Measurements from ENCODE around the gene PRKAR1B. TPM values are rescaled to one million over a fixed set of nuclear protein-coding genes. Genes with fewer than 3 reads are reported as not detected.

PRKAR1B gene
- total and polyA plus RNA-seq, 2 donors = 12.3 to 13.7 TPM

GRCh38 chr7:542713-543500 lies 184.2 kb downstream of the PRKAR1B start:
- DNase-seq (ENCODE audit: extremely low spot score) = no peak
- H3K36me3 ChIP-seq (ENCODE audit: insufficient read depth) = no peaks in the 10 kb centered on the region
- H3K4me3 ChIP-seq (ENCODE audit: low read depth, low read length) = no peak overlapping the region
- no peak overlapping the region for H3K27ac ChIP-seq (ENCODE audit: low read depth)
- H3K4me1 ChIP-seq (ENCODE audit: insufficient read depth) = no peaks in the 10 kb centered on the region
- WGBS = 44% methylated on average over 27 of the region's 27 CpGs

- Histone ChIP-seq H3K4me1 (ENCODE audit: insufficient read depth) (no peaks in the 10 kb centered on the region), H3K4me3 (ENCODE audit: low read depth, low read length) (no peak overlapping the region), H3K36me3 (ENCODE audit: insufficient read depth) (no peaks in the 10 kb centered on the region), H3K27ac (ENCODE audit: low read depth) (no peak overlapping the region)
- 89% methylated on average over 28 of the region's 28 CpGs for WGBS
- DNase-seq (ENCODE audit: extremely low spot score) = no peak
Measured at GRCh38 chr7:542131-542712, 184.9 kb downstream of the PRKAR1B start.

GRCh38 chr7:541661-542060 lies 185.4 kb downstream of the PRKAR1B start:
- Histone ChIP-seq H3K36me3 (ENCODE audit: insufficient read depth) (no peaks in the 10 kb centered on the region), H3K4me3 (ENCODE audit: low read depth, low read length) (no peak overlapping the region), H3K27ac (ENCODE audit: low read depth) (no peak overlapping the region), H3K4me1 (ENCODE audit: insufficient read depth) (no peaks in the 10 kb centered on the region)
- WGBS = 94% methylated on average over 17 of the region's 17 CpGs
- DNase-seq (ENCODE audit: extremely low spot score) = no peak

DNA sequence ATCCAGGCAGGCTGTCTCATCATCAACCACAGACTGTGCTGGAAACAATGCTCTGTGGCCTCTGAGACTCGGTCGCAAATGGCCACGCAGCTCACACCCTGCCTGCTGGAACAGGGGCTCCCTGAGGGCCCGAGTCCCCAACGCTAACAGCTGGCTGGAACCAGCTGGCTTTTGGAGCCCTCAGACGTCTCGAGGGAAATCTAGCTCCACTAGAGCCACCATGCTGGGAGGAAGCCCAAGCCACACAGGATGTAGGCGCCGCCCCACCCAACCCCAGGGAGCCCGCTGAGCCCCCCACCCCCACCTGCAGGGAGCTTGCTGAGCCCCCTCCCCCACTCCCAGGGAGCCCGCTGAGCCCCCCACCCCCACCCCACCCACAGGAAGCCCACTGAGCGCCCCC lies 186.1 kb downstream of the PRKAR1B start:
- H3K4me1 ChIP-seq (ENCODE audit: insufficient read depth) = no peaks in the 10 kb centered on the region
- no peak overlapping the region for H3K4me3 ChIP-seq (ENCODE audit: low read depth, low read length)
- no peak for DNase-seq (ENCODE audit: extremely low spot score)
- 91% methylated on average over 12 of the region's 12 CpGs for WGBS
- no peak overlapping the region for H3K27ac ChIP-seq (ENCODE audit: low read depth)
- no peaks in the 10 kb centered on the region for H3K36me3 ChIP-seq (ENCODE audit: insufficient read depth)

GRCh38 chr7:540579-540978 lies 186.5 kb downstream of the PRKAR1B start:
- Histone ChIP-seq H3K4me3 (ENCODE audit: low read depth, low read length) (no peak overlapping the region), H3K36me3 (ENCODE audit: insufficient read depth) (no peaks in the 10 kb centered on the region), H3K27ac (ENCODE audit: low read depth) (no peak overlapping the region), H3K4me1 (ENCODE audit: insufficient read depth) (no peaks in the 10 kb centered on the region)
- WGBS = 97% methylated on average over 14 of the region's 14 CpGs
- DNase-seq (ENCODE audit: extremely low spot score) = no peak

GRCh38 chr7:539731-540411 lies 187.2 kb downstream of the PRKAR1B start:
- no peak for DNase-seq (ENCODE audit: extremely low spot score)
- Histone ChIP-seq H3K27ac (ENCODE audit: low read depth) (no peak overlapping the region), H3K4me1 (ENCODE audit: insufficient read depth) (no peaks in the 10 kb centered on the region), H3K36me3 (ENCODE audit: insufficient read depth) (no peaks in the 10 kb centered on the region), H3K4me3 (ENCODE audit: low read depth, low read length) (no peak overlapping the region)
- WGBS = 61% methylated on average over 17 of the region's 17 CpGs

DNA sequence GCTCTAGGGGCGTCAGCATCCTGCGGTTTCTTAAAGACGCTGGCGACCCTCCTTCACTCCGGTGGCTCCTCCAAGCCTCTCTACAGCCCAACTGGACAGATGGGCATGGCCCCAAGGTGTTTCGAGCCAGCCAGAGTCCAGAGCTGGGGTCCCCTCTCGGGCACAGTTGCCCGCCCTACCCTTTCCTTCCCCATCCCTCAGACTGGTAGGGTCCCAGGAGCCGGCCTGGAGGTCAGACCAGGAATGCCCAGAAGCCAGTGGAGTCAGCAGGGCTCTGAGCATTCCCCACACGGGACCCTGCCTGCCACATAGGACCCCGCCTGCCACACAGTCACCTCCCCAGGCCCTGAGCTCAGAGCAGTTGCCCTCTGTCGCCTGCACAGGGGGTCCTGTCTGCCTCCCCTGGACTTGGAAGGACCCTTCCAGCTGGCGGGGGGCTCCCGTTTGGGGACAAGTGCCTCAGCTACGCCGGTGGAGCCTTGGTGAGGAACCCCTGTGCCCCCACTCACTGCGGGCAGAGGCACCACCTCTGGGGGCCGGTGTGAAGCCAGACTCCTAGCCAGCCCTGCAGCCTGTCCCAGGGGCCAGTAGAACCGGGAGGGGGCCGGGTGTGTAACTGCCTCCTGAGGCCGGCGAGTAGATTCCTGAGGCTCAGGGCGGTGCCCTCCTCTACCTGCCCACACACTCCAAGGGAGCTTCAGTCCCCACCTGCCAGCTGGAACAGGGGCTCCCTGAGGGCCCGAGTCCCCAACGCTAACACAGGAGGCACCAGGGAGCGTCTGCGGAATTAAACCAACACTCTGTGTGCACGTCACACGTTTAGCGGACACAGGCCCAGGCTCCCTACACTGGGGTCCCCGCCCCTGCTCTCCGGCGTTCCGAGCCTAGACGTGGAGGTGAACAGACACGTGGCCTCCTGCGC lies 188.1 kb downstream of the PRKAR1B start:
- H3K4me1 ChIP-seq (ENCODE audit: insufficient read depth) = no peaks in the 10 kb centered on the region
- WGBS = 78% methylated on average over 37 of the region's 37 CpGs
- H3K36me3 ChIP-seq (ENCODE audit: insufficient read depth) = no peaks in the 10 kb centered on the region
- H3K27ac ChIP-seq (ENCODE audit: low read depth) = no peak overlapping the region
- no peak for DNase-seq (ENCODE audit: extremely low spot score)
- no peak overlapping the region for H3K4me3 ChIP-seq (ENCODE audit: low read depth, low read length)

DNA sequence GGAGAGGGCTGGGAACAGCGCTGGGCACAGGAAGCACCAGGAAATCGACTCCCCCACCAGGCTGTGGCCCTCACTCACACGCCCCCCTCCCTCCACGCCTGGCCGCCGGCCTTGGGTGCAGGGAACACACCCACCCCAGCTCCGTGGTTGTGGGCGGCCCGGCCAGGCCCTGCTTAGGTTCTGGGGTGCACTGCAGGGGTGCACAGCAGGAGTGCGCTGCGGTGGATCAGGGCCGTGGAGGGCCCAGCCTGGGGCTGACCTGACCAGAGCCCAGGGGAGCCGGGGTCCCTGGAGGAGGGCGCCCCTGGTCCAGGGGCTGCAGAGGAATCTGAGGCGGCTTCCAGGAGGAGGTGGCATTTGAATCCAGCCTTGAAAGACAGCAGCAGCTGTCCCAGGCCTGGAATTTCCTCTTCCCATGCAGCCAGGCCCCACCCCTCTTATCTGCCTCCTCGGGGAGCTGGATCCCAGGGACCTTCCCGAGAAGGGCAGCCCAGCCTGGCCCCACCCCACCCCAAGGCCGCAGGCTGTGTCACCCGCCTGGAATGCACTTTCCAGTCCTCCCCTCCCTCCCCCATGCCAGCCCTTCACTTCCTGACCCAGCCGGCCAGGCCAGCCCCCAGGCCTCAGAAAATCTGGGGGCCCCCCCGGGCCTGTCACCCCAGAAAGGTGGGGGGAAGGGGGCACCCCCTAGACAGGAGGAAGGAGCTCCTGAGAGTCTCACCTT lies 189.0 kb downstream of the PRKAR1B start:
- Histone ChIP-seq H3K36me3 (ENCODE audit: insufficient read depth) (no peaks in the 10 kb centered on the region), H3K4me1 (ENCODE audit: insufficient read depth) (no peaks in the 10 kb centered on the region), H3K4me3 (ENCODE audit: low read depth, low read length) (no peak overlapping the region), H3K27ac (ENCODE audit: low read depth) (no peak overlapping the region)
- no peak for DNase-seq (ENCODE audit: extremely low spot score)
- 44% methylated on average over 21 of the region's 21 CpGs for WGBS

- 88% methylated on average over 12 of the region's 12 CpGs for WGBS
- no peak overlapping the region for H3K27ac ChIP-seq (ENCODE audit: low read depth)
- no peak overlapping the region for H3K4me3 ChIP-seq (ENCODE audit: low read depth, low read length)
- no peaks in the 10 kb centered on the region for H3K4me1 ChIP-seq (ENCODE audit: insufficient read depth)
- DNase-seq (ENCODE audit: extremely low spot score) = no peak
- no peaks in the 10 kb centered on the region for H3K36me3 ChIP-seq (ENCODE audit: insufficient read depth)
Measured at GRCh38 chr7:536231-536630, 190.8 kb downstream of the PRKAR1B start.

DNA sequence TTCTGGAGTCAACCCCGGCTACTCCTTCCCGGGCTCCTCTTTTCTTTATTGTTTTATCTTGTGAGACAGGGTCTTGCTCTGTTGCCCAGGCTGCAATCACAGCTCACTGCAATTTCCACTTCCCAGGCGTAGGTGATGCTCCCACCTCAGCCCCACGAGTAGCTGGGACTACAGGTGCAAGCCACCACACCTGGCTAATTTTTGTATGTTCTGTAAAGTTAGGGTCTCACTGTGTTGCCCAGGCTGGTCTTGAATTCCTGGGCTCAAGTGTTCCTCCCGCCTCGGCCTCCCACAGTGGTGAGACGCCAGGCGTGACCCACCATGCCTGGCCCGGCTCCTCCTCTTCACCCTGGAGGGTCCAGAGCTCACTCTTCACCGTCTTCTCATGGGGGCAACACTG lies 192.1 kb downstream of the PRKAR1B start:
- H3K4me1 ChIP-seq (ENCODE audit: insufficient read depth) = no peaks in the 10 kb centered on the region
- no peak for DNase-seq (ENCODE audit: extremely low spot score)
- no peaks in the 10 kb centered on the region for H3K36me3 ChIP-seq (ENCODE audit: insufficient read depth)
- no peak overlapping the region for H3K27ac ChIP-seq (ENCODE audit: low read depth)
- H3K4me3 ChIP-seq (ENCODE audit: low read depth, low read length) = no peak overlapping the region
- 92% methylated on average over 10 of the region's 10 CpGs for WGBS

- no peaks in the 10 kb centered on the region for H3K36me3 ChIP-seq (ENCODE audit: insufficient read depth)
- WGBS = 95% methylated on average over 8 of the region's 8 CpGs
- no peaks in the 10 kb centered on the region for H3K4me1 ChIP-seq (ENCODE audit: insufficient read depth)
- H3K4me3 ChIP-seq (ENCODE audit: low read depth, low read length) = no peak overlapping the region
- DNase-seq (ENCODE audit: extremely low spot score) = no peak
- no peak overlapping the region for H3K27ac ChIP-seq (ENCODE audit: low read depth)
Measured at GRCh38 chr7:534075-534474, 193.0 kb downstream of the PRKAR1B start.

- no peak for DNase-seq (ENCODE audit: extremely low spot score)
- Histone ChIP-seq H3K4me1 (ENCODE audit: insufficient read depth) (no peaks in the 10 kb centered on the region), H3K4me3 (ENCODE audit: low read depth, low read length) (no peak overlapping the region), H3K27ac (ENCODE audit: low read depth) (no peak overlapping the region), H3K36me3 (ENCODE audit: insufficient read depth) (no peaks in the 10 kb centered on the region)
- WGBS = 75% methylated on average over 17 of the region's 17 CpGs
Measured at GRCh38 chr7:533266-533665, 193.8 kb downstream of the PRKAR1B start.

Data from urinary bladder (tissue), 4 donors.